Lower leg skin (tissue), 3 donors: Measurements from ENCODE around the gene TIPARP.

Experiments
- POLR2A ChIP-seq, 2 donors: fragments of 450-650 bp; IDR thresholded peaks; one replicate each; pipeline ENCODE4 v1.6.1; 2016 to 2017; ENCODE audit warnings: antibody characterized with exemption in 2 of 2, mild to moderate bottlenecking in 1 of 2, moderate library complexity in 1 of 2
- TF ChIP-seq, protein P1 (sequence below), 3 donors: fragments of 450-650 bp; IDR thresholded peaks; one replicate each; pipeline ENCODE4 v1.5.1; 2016; ENCODE audit warnings: antibody characterized with exemption in 3 of 3, mild to moderate bottlenecking in 3 of 3, moderate library complexity in 2 of 3

DNA sequence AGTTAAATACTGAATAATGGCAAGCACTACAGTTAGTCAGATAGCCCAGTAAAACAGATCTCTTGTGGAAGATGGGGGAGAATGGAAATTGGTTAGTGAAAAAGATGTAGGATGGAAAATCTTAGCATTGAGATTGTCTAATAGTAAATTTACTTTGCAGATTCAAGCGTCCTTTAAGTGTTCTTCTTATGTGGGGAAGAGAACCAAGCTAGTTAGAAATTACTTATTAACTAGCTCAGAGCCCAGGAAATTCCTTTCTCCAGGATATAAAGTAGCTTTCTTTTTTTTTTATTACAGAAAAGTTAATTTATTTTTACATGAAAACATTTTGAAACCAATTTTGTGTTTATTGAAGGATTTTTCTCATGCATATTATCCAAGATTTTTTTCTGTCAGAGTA is 36.7 kb downstream of the TIPARP start:
- TF ChIP-seq, protein P1, sequence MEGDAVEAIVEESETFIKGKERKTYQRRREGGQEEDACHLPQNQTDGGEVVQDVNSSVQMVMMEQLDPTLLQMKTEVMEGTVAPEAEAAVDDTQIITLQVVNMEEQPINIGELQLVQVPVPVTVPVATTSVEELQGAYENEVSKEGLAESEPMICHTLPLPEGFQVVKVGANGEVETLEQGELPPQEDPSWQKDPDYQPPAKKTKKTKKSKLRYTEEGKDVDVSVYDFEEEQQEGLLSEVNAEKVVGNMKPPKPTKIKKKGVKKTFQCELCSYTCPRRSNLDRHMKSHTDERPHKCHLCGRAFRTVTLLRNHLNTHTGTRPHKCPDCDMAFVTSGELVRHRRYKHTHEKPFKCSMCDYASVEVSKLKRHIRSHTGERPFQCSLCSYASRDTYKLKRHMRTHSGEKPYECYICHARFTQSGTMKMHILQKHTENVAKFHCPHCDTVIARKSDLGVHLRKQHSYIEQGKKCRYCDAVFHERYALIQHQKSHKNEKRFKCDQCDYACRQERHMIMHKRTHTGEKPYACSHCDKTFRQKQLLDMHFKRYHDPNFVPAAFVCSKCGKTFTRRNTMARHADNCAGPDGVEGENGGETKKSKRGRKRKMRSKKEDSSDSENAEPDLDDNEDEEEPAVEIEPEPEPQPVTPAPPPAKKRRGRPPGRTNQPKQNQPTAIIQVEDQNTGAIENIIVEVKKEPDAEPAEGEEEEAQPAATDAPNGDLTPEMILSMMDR (IDR thresholded peaks at IDR 0.05), result no peak
- TF ChIP-seq POLR2A (IDR thresholded peaks at IDR 0.05), result no peak
